GM19395 (cell line): Measurements from ENCODE around the gene OTOGL.

Experiments
- ATAC-seq: cut with Tn5 transposase; IDR thresholded peaks from one replicate; pipeline ENCODE4 v1.9.1; 2021; ENCODE audit warnings: mild to moderate bottlenecking, moderate library complexity; ENCODE audit not compliant: unreplicated experiment

OTOGL gene

GRCh38 chr12:80176706-80177105 is 77.4 kb downstream of the OTOGL start:
- no peak for ATAC-seq

GRCh38 chr12:80178846-80179245 is 79.5 kb downstream of the OTOGL start:
- peak; percentile 95 for ATAC-seq

- ATAC-seq: no peak
These were observed 84.6 kb downstream of the OTOGL start for GRCh38 chr12:80183939-80184338.

- ATAC-seq: no peak
These were observed 85.6 kb downstream of the OTOGL start for GRCh38 chr12:80184926-80185325.

GRCh38 chr12:80186727-80187217 is 87.4 kb downstream of the OTOGL start:
- peak; percentile 71 for ATAC-seq

GRCh38 chr12:80187660-80188090 is 88.3 kb downstream of the OTOGL start:
- peak; percentile 37 for ATAC-seq

GRCh38 chr12:80188576-80188975 is 89.2 kb downstream of the OTOGL start:
- no peak for ATAC-seq

GRCh38 chr12:80189241-80189640 is 89.9 kb downstream of the OTOGL start:
- ATAC-seq: no peak

- ATAC-seq: no peak
These were observed 90.7 kb downstream of the OTOGL start for GRCh38 chr12:80190001-80190400.

GRCh38 chr12:80192087-80192486 is 92.8 kb downstream of the OTOGL start:
- no peak for ATAC-seq

GRCh38 chr12:80193865-80194264 is 94.5 kb downstream of the OTOGL start:
- no peak for ATAC-seq

- peak; percentile 70 for ATAC-seq
These were observed 95.9 kb downstream of the OTOGL start for GRCh38 chr12:80195074-80195726.

- ATAC-seq: no peak
These were observed 96.4 kb downstream of the OTOGL start for GRCh38 chr12:80195737-80196136.

- no peak for ATAC-seq
These were observed 97.1 kb downstream of the OTOGL start for GRCh38 chr12:80196419-80196818.

- ATAC-seq: no peak
These were observed 99.5 kb downstream of the OTOGL start for GRCh38 chr12:80198782-80199337.

GRCh38 chr12:80199931-80200330 is 100.6 kb downstream of the OTOGL start:
- no peak for ATAC-seq

GRCh38 chr12:80200414-80200813 is 101.1 kb downstream of the OTOGL start:
- no peak for ATAC-seq

GRCh38 chr12:80201908-80202307 is 102.6 kb downstream of the OTOGL start:
- no peak for ATAC-seq

- ATAC-seq: no peak
These were observed 106.6 kb downstream of the OTOGL start for GRCh38 chr12:80205960-80206359.

- ATAC-seq: no peak
These were observed 108.7 kb downstream of the OTOGL start for GRCh38 chr12:80208071-80208470.

GRCh38 chr12:80211671-80212070 is 112.3 kb downstream of the OTOGL start:
- no peak for ATAC-seq

- ATAC-seq: no peak
These were observed 113.8 kb downstream of the OTOGL start for GRCh38 chr12:80212938-80213645.
